Adrenal gland (tissue), 5 donors: ENCODE measurements around the gene RNF5.

Experiments
- POLR2A ChIP-seq, 2 donors: fragments of 450-650 bp; IDR thresholded peaks; one replicate each; pipeline ENCODE4 v1.6.1; 2017; ENCODE audit warnings: antibody characterized with exemption in 2 of 2, mild to moderate bottlenecking in 2 of 2, moderate library complexity in 1 of 2
- TF ChIP-seq, protein P1 (sequence below), 6 experiments: fragments of 450-650 bp in 4 of 6; fragments of 200-600 bp in 2 of 6; sonication (generic) in 1 of 6; IDR thresholded peaks; 1 replicate in 5 of 6; 2 replicates in 1 of 6; pipeline versions ENCODE4 v1.5.1 to v1.8.0; 2016 to 2021; ENCODE audit warnings: antibody characterized with exemption in 6 of 6, mild to moderate bottlenecking in 2 of 6, moderate library complexity in 1 of 6
- donor health status: DM: no; HTN: no; CAD: no.

DNA sequence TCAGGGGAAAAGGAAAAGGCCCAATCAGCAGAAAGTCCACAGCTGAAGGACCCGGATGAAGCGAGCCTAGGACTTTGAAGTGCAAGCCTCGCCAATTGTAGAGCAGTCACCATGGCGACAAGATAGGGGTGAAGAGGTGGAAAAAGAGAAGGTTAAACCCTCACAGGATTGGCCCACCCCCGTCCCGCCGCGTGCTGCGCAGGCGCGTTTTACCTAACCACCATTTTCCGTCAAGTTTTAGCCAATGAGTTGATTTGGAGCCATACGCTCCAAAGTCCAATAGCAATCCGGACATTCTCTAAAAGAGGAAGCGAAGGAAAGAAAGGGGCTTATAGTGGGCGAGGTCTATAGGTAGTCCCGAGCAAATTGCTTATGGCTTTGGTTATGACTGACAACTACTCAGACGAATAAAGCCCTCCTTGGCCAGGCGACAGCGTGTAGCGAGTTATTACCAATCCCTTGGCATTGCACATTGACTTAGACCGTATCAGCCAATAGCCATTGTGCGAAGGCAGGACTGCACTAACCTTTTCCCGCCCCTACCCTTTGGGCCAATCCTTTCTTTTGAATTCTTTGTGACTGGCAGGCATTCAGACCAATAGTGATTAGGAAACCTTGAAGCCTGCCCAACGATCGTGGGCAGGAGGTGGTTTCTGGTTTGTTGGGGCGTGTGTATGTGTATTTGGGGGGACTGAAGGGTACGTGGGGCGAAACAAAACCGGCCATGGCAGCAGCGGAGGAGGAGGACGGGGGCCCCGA is at the start of gene RNF5:
- TF ChIP-seq, protein P1, sequence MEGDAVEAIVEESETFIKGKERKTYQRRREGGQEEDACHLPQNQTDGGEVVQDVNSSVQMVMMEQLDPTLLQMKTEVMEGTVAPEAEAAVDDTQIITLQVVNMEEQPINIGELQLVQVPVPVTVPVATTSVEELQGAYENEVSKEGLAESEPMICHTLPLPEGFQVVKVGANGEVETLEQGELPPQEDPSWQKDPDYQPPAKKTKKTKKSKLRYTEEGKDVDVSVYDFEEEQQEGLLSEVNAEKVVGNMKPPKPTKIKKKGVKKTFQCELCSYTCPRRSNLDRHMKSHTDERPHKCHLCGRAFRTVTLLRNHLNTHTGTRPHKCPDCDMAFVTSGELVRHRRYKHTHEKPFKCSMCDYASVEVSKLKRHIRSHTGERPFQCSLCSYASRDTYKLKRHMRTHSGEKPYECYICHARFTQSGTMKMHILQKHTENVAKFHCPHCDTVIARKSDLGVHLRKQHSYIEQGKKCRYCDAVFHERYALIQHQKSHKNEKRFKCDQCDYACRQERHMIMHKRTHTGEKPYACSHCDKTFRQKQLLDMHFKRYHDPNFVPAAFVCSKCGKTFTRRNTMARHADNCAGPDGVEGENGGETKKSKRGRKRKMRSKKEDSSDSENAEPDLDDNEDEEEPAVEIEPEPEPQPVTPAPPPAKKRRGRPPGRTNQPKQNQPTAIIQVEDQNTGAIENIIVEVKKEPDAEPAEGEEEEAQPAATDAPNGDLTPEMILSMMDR (IDR thresholded peaks at IDR 0.05) = no peak
- peak in 1 of 2 donors; percentile 56 for TF ChIP-seq POLR2A (IDR thresholded peaks at IDR 0.05)
